Stimulated activated effector memory CD8-positive, alpha-beta T cell treated with anti-CD3 and anti-CD28 coated beads, Interleukin-12 subunit alpha, Interleukin-12 subunit beta, amount 100 ng/mL, for 72 hours (primary cell): ENCODE data around the gene MUTYH.

Experiments used
- ATAC-seq: fragments of 150-1000 bp; cut with Tn5 transposase; 2 replicates; pipeline ENCODE4 v1.10.0; 2021
- DNase-seq, 2 donors: peaks; one replicate each; pipeline ENCODE4 v3.0.0; 2021 to 2022; ENCODE audit warnings: low spot score in 2 of 2
- H3K27ac Mint-ChIP-seq: one replicate; pipeline ENCODE4 v1.8.0; 2022; ENCODE audit warnings: mild to moderate bottlenecking, mixed read lengths
- H3K36me3 Mint-ChIP-seq: one replicate; pipeline ENCODE4 v1.8.0; 2022; ENCODE audit warnings: mild to moderate bottlenecking, mixed read lengths
- H3K4me1 Mint-ChIP-seq: one replicate; pipeline ENCODE4 v1.8.0; 2022; ENCODE audit warnings: mixed read lengths
- H3K4me3 Mint-ChIP-seq: one replicate; pipeline ENCODE4 v1.8.0; 2022; ENCODE audit warnings: mild to moderate bottlenecking, mixed read lengths
- H3K9me3 Mint-ChIP-seq: one replicate; pipeline ENCODE4 v1.8.0; 2022; ENCODE audit warnings: mixed read lengths

The MUTYH gene

DNA sequence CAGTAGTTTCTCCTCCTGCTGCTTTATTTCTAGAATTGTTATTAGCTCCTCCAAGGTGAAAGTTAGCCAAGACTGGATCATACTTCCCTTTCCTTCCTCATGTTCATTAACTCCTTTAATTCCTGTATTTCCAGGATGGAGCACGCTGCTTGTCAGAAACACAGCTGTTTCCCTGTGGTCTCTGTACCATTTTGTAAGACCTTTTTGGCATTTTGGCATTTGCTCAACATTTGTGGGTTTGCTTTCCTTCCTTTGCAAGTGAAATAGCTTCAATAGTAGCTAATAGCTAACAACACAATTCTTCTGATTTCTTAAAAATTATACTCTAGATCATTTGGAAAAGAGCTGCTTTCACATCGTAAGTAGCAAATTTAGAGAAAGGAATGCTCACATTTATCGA is 57.9 kb downstream of the MUTYH start:
- H3K9me3 Mint-ChIP-seq = no peaks in the 10 kb centered on the region
- H3K36me3 Mint-ChIP-seq = no peaks in the 10 kb centered on the region
- no peak for DNase-seq
- no peak overlapping the region for H3K4me3 Mint-ChIP-seq
- no peak for ATAC-seq
- H3K27ac Mint-ChIP-seq = no peak overlapping the region
- H3K4me1 Mint-ChIP-seq = no peaks in the 10 kb centered on the region
